ENCODE measurements around the gene OPTC. TPM values are rescaled to one million over a fixed set of nuclear protein-coding genes. Genes with fewer than 3 reads are reported as not detected.

The OPTC gene
- total and polyA plus RNA-seq, 2 of the 8 experiments (the other 6 are each of a cell fraction or from before 2014, with no cell fraction given): 1.1 to 4.0 TPM

DNA sequence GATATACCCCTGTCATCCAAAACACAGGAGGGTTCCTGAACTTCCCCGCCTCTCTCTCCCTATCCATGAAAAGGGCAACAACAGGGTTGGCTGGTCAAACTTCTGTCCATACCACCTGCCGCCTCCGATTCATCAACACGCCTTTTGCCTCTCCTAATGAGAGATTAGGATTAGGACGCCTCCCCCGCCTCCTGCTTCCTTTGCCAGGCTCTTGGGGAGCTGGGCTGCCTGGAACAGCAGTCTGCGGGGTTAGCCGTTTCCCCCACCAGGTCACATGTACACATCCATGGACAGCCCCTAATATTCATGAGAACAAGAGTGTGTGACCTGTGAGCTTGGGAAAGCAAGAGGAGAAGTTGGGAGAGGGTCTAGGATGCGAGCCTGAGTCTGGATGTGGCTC lies 2.3 kb upstream of the OPTC start:
- no peak overlapping the region for H3K18ac ChIP-seq (ENCODE audit: extremely low read depth, low read length)
- peak overlapping the region; percentile 55; the same call in 1 of the 2 replicates for H2BK20ac ChIP-seq (ENCODE audit: low read length)
- TF ChIP-seq PHF8 (conservative IDR thresholded peaks at IDR 0.05; ENCODE audit: low read depth, low read length): no peak
- TF ChIP-seq CHD2 (IDR thresholded peaks at IDR 0.05; ENCODE audit: low read length): no peak
- no peak for TF ChIP-seq TAF1 (IDR thresholded peaks at IDR 0.05; ENCODE audit: low read depth, low read length)
- no peak for TF ChIP-seq POU5F1 (IDR thresholded peaks at IDR 0.05; ENCODE audit: low read depth, low read length)
- no peak for TF ChIP-seq ASH2L (IDR thresholded peaks at IDR 0.05; ENCODE audit: low read length)
- TF ChIP-seq SIRT6 (IDR thresholded peaks at IDR 0.05; ENCODE audit: low read length): no peak
- no peak for TF ChIP-seq GTF2F1 (IDR thresholded peaks at IDR 0.05; ENCODE audit: borderline replicate concordance, low read depth, low read length)
- no peak overlapping the region for H2AFZ ChIP-seq (ENCODE audit: low read length)
- WGBS, 2 experiments (ENCODE audit: extremely low coverage in 1 of 2, insufficient coverage in 1 of 2, insufficient read length in 1 of 2, insufficient replicate concordance in 2 of 2, low coverage in 1 of 2, low lambda C conversion rate in 2 of 2, missing lambda C conversion rate in 1 of 2): 77% methylated on average over 9 of the region's 9 CpGs; no CpG with 5 or more reads in 1 of the 2 experiments
- H3K56ac ChIP-seq (replicated peaks; ENCODE audit: insufficient read length, low read depth, low read length): no peak overlapping the region
- no peaks in the 10 kb centered on the region for H3K79me2 ChIP-seq (ENCODE audit: control insufficient read depth in 1 of 2, insufficient read depth in 2 of 2, low read length in 2 of 2)
- peaks cover 0 to 19% (median 8%) of the 10 kb centered on the region in 4 experiments; a peak in 6 of 7 replicates for H3K4me1 ChIP-seq (replicated peaks in 1 of 4; ENCODE audit: control insufficient read depth in 3 of 4, insufficient read depth in 4 of 4, low read length in 3 of 4)
- H2AK5ac ChIP-seq (ENCODE audit: low read depth, low read length): no peak overlapping the region
- no peak overlapping the region for H2BK15ac ChIP-seq (ENCODE audit: low read length)
- no peak overlapping the region; a peak in 1 of 4 replicates for H3K4me2 ChIP-seq (ENCODE audit: insufficient read depth in 1 of 2, low read depth in 2 of 2, low read length in 2 of 2)
- no peaks in the 10 kb centered on the region for H3K79me1 ChIP-seq (ENCODE audit: low read depth, low read length)
- H3K14ac ChIP-seq (ENCODE audit: insufficient read length): no peak overlapping the region
- H3K9me3 ChIP-seq (ENCODE audit: insufficient read depth in 2 of 2, low read depth in 1 of 2, low read length in 1 of 2): no peaks in the 10 kb centered on the region
- no peak overlapping the region for H4K8ac ChIP-seq (ENCODE audit: extremely low read depth, insufficient read depth, low read length)
- ChIA-PET CTCF (ENCODE audit: partially characterized antibody) (interaction anchor here (0.7 to 7.4 kb wide), 5 partner anchors 16 to 222 kb away, joined by 3 to 188 read pairs (median 4); partner anchors contain the start of gene PRELP), POLR2A (ENCODE audit: partially characterized antibody) (no interaction called here)
- no peak overlapping the region for H3K9ac ChIP-seq (replicated peaks in 1 of 4; ENCODE audit: extremely low read depth in 1 of 4, low read depth in 3 of 4, low read length in 3 of 4)
- FAIRE-seq: no peak
- H4K91ac ChIP-seq (replicated peaks; ENCODE audit: insufficient read length, low read length): no peak overlapping the region
- H2BK12ac ChIP-seq (ENCODE audit: low read depth, low read length): no peak overlapping the region
- no peaks in the 10 kb centered on the region; a peak in 1 of 7 replicates for H3K27me3 ChIP-seq (replicated peaks in 1 of 4; ENCODE audit: control insufficient read depth in 3 of 4, extremely low read depth in 1 of 4, insufficient read depth in 3 of 4, low read length in 3 of 4)
- no peaks in the 10 kb centered on the region for H3K23me2 ChIP-seq (ENCODE audit: low read depth, low read length)
- no peak overlapping the region for H3K27ac ChIP-seq (ENCODE audit: low read depth, low read length)
- no peak overlapping the region for H2BK120ac ChIP-seq (replicated peaks; ENCODE audit: low read depth, low read length)
- no peaks in the 10 kb centered on the region for H4K20me1 ChIP-seq (replicated peaks in 1 of 2; ENCODE audit: control insufficient read depth in 1 of 2, insufficient read depth in 2 of 2, low read length in 2 of 2)
- no peak overlapping the region for H4K5ac ChIP-seq (ENCODE audit: insufficient read length, low read depth, low read length)
- no peaks in the 10 kb centered on the region for H3K36me3 ChIP-seq (ENCODE audit: control insufficient read depth in 2 of 4, insufficient read depth in 4 of 4, low read length in 3 of 4)
- no peak overlapping the region for H2BK5ac ChIP-seq (ENCODE audit: low read depth, low read length)
- no peak overlapping the region for H3K4me3 ChIP-seq (ENCODE audit: extremely low read depth in 1 of 4, insufficient read depth in 2 of 4, low read depth in 3 of 4, low read length in 4 of 4)
- no peak overlapping the region for H3K4ac ChIP-seq (replicated peaks; ENCODE audit: insufficient read length, low read depth, low read length)
- H3K23ac ChIP-seq (ENCODE audit: insufficient read length): no peak overlapping the region
- DNase-seq (ENCODE audit: low read depth in 1 of 2, low spot score in 2 of 2): no peak
